Fibroblast of pulmonary artery (primary cell): ENCODE results near the gene PSMB9.
"Not testable (repeated sequence)": the region's sequence is repeated elsewhere in the genome, so short reads cannot be mapped to it uniquely, and the experiment has no call there.

Source experiments
- DNase-seq: peaks from one replicate; pipeline ENCODE4 v3.0.0-alpha.2; 2010; ENCODE audit warnings: low read depth
- H3K4me3 ChIP-seq: replicated peaks from 2 replicates; pipeline ENCODE4 v1.5.1; 2011; ENCODE audit warnings: low read depth, mild to moderate bottlenecking, control low read depth, low read length, moderate library complexity
- TF ChIP-seq, protein P1 (sequence below): IDR thresholded peaks from 2 replicates; pipeline ENCODE4 v1.5.1; 2011; ENCODE audit warnings: mild to moderate bottlenecking, control low read depth, low read length, inconsistent platforms; ENCODE audit errors: missing control alignments

Gene PSMB9

DNA sequence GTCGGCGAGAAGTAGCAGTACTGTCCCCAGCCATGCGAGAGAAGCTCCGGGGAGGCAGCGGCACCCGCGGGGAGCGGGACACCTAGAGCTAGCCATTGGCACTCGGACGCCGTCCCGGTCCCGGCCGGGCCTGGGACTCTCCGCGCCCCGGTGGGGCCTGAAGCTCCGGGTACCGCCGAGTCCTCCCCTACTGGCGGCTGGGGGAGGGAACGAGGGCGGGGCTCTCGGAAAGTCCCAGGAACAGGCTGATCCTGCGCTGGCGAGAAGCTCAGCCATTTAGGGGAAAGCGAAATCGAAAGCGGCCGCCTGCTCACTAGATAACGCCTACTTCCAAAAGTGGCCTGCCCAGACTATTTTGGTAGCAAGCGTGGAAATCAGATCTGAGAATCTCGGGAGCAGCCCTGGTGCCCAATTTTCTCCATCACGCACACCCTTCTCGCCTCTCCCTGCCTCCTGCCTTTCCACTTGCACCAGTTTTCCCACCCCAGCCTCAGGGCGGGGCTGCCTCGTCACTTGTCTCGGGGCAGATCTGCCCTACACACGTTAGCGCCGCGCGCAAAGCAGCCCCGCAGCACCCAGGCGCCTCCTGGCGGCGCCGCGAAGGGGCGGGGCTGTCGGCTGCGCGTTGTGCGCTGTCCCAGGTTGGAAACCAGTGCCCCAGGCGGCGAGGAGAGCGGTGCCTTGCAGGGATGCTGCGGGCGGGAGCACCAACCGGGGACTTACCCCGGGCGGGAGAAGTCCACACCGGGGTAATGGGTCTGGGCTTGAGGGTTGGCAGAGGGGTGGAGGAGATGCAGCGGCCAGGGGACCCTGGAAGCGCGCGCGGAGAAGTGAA, at the start of gene PSMB9, which contains the start of gene TAP1:
Gene PSMB9 (plus strand): TSS at position 652 of the 835 bp plus-strand sequence. CDS start 38 bp downstream, at position 690.
Gene TAP1 (minus strand): TSS at position 164 of the 835 bp plus-strand sequence. CDS start 68 bp downstream, at position 96.
- TF ChIP-seq, protein P1, sequence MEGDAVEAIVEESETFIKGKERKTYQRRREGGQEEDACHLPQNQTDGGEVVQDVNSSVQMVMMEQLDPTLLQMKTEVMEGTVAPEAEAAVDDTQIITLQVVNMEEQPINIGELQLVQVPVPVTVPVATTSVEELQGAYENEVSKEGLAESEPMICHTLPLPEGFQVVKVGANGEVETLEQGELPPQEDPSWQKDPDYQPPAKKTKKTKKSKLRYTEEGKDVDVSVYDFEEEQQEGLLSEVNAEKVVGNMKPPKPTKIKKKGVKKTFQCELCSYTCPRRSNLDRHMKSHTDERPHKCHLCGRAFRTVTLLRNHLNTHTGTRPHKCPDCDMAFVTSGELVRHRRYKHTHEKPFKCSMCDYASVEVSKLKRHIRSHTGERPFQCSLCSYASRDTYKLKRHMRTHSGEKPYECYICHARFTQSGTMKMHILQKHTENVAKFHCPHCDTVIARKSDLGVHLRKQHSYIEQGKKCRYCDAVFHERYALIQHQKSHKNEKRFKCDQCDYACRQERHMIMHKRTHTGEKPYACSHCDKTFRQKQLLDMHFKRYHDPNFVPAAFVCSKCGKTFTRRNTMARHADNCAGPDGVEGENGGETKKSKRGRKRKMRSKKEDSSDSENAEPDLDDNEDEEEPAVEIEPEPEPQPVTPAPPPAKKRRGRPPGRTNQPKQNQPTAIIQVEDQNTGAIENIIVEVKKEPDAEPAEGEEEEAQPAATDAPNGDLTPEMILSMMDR: peak; percentile 41
- peak within 1 kb of the TSS; percentile 89 for H3K4me3 ChIP-seq
- peak; percentile 92 for DNase-seq

DNA sequence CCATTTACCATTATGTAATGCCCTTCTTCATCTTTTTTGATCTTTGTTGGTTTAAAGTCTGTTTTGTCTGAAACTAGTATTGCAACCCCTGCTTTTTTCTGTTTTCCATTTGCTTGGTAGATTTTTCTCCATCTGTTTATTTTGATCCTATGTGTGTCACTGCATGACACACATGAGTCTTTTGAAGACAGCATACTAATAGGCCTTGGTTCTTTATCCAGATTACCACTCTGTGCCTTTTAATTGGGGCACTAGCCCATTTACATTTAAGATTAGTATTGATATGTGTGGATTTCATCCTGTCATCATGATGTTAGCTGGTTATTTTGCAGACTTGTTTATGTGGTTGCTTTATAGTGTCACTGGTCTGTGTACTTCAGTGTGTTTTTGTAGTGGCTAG, 48.6 kb upstream of the PSMB9 start:
- not testable (repeated sequence) for DNase-seq, H3K4me3 ChIP-seq

DNA sequence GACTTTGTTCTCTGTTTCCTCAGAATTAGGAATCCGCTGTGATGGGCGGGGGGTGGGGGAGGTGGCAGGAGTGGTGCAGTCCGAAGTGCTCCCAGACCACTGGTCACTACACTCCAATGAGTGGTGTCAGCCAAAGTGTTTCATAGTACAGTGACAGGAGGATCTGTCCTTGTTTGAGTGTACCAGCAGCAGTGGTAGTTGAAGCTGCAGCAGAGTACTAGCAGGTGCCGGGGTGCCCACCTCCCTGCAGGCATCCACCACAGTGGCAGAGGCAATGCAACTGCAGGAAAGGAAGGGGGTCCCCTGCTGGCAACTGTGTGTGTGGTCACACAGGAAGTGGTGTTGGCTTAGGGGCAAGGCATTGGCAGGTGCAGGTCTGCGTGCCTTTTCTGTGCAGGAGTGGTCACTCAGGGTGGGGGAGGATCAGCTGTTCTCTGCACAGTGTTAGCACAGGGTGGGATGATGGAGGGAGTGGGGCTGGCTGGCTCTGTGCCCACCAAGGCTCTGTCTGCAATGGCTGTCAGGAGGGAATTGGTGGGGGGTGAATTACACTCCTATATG, 46.9 kb upstream of the PSMB9 start:
- TF ChIP-seq, protein P1: no peak
- no peak for DNase-seq
- no peak overlapping the region for H3K4me3 ChIP-seq

DNA sequence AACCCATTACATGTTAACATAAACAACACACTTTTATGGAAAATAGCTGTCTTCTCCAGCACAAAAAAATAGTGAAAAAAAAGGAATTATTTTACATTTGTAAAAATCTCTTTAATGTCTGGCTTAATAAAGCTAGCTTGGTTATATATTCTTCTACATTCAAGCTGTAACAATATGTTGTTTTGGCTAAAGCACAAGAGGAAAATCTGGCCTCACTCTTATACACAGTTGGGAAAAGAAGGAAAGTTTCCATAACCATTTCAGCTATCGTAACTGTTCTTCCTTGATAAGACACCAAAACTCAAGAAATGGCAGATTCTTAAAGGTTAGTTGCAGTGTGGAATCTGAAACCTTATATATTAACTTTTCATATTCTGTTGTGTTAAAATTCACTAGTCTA, 44.8 kb upstream of the PSMB9 start:
- H3K4me3 ChIP-seq: no peak overlapping the region
- DNase-seq: no peak
- TF ChIP-seq, protein P1: no peak

DNA sequence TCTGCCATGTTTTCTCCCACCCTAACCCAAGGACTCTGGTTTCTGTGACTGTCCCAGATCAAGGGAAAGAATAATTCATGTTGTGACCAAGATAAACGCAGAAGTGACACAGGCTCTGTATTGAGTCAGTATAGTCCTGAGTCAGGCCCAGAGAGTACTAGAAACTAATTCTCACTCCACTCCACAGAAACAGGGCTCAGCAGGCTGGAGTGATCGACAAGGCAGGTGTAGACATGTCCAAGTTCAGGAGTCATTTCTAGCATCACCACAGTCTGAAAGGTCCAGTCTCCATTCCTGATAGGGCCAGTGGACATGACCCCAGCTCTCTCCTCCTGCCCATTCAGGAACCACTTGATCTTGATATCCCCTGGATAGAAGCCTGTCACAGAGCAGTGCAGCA, 39.8 kb upstream of the PSMB9 start:
- TF ChIP-seq, protein P1: no peak
- H3K4me3 ChIP-seq: no peak overlapping the region
- DNase-seq: no peak

DNA sequence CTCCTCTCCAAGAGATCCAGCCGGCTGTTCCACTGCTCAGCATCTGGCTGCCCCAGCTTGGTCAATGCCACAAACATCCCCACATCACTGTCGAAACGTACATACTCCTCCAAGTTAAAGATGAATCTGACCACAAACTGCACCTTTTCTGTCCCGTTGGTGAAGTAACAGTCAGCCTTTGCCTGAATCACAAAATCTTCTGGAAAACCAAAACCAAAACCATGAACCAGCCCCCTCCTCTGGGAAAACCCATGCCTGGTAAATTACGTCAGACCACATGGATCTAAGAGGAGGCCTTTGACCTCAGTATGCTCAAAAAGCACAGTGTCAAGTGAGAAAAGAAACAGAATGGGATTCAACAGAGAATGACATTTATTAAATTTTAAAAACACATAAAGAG, 38.9 kb upstream of the PSMB9 start:
- DNase-seq: peak; percentile 8
- H3K4me3 ChIP-seq: no peak overlapping the region
- TF ChIP-seq, protein P1: no peak

DNA sequence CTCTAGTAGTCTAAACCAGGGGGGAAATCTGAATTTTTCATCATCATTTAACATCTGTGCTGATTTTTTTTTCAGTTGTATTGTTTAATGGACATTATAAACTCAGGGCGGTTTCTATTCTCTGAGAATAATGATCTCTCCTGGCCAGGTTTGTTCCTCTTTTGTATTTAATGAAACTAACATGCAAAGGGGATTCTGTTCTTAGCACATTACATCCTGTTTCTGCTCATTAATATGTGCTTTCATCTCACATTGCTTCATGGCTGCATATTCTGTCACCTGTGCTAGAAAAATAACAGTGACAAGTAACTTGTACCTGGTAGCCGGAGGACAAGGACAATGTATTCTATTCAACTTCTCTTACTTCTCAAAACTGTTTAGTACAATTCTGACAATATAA, 38.0 kb upstream of the PSMB9 start:
- DNase-seq: no peak
- no peak overlapping the region for H3K4me3 ChIP-seq
- TF ChIP-seq, protein P1: no peak
